OCI-LY3 (cell line): ENCODE results near the gene RPS21.

Experiments
- CTCF ChIP-seq: fragments of 200-600, 300-600 bp; sonication (generic); IDR thresholded peaks from 2 replicates; pipeline ENCODE4 v1.5.1; 2014; ENCODE audit warnings: antibody characterized with exemption, low read length, low read depth
- EZH2phosphoT487 ChIP-seq: fragments of 200-600 bp; shearing (Covaris generic); IDR thresholded peaks from 2 replicates; pipeline ENCODE4 v1.6.1; 2018; ENCODE audit warnings: antibody characterized with exemption, mixed run types, low read depth

GRCh38 chr20:62369815-62370114 is 17.1 kb upstream of the RPS21 start:
- TF ChIP-seq CTCF (no peak), EZH2phosphoT487 (no peak)
